Panc1 (cell line): ENCODE results near the gene LRRC36. TPM values are rescaled to one million over a fixed set of nuclear protein-coding genes. Genes with fewer than 3 reads are reported as not detected.

Experiments
- ATAC-seq: fragments of 200-7000 bp; cut with Tn5 transposase; 2 replicates; pipeline ENCODE4 v1.9.1; 2020; ENCODE audit warnings: mild to moderate bottlenecking, moderate library complexity
- BruUV-seq: library from RNA; stranded (reverse); fragments of 400-500 nt; replicated peaks from 2 replicates; lab custom pipeline; 2021; lab: Mats Ljungman, UMichigan
- CTCF ChIA-PET: fragments of 300-600 bp; sonication (Branson Sonifier 250); formaldehyde crosslinking; loops from one replicate; lab custom pipeline; 2022; ENCODE audit warnings: antibody characterized with exemption; lab: Charles Lee
- POLR2A ChIA-PET: fragments of 300-600 bp; sonication (Branson Sonifier 250); formaldehyde crosslinking; loops from one replicate; lab custom pipeline; 2022; ENCODE audit warnings: antibody characterized with exemption; lab: Charles Lee
- DNase-seq: peaks from one replicate; pipeline ENCODE4 v3.0.0-alpha.2; 2010; ENCODE audit warnings: low read depth, low spot score
- H3K27ac ChIP-seq: 2 replicates; pipeline ENCODE4 v1.5.1; 2011; ENCODE audit warnings: mild to moderate bottlenecking, low read length, inconsistent platforms
- H3K27me3 ChIP-seq: fragments of 200-500 bp; sonication (Bioruptor generic); 2 replicates; pipeline ENCODE4 v1.6.0; 2014; ENCODE audit warnings: low read length, inconsistent platforms; ENCODE audit not compliant: control insufficient read depth, insufficient read depth
- H3K36me3 ChIP-seq: fragments of 200-500 bp; sonication (Bioruptor generic); 2 replicates; pipeline ENCODE4 v1.5.1; 2014; ENCODE audit warnings: inconsistent platforms, mild to moderate bottlenecking, low read length, moderate library complexity; ENCODE audit not compliant: control insufficient read depth, insufficient read depth
- H3K4me1 ChIP-seq: 2 replicates; pipeline ENCODE4 v1.5.1; 2011; ENCODE audit warnings: inconsistent platforms, mild to moderate bottlenecking, low read length, moderate library complexity; ENCODE audit not compliant: control insufficient read depth, insufficient read depth
- H3K4me3 ChIP-seq, 2 experiments: 2 replicates each; pipeline ENCODE4 v1.5.1; 2011 to 2012; ENCODE audit warnings: low read depth in 2 of 2, low read length in 2 of 2, mild to moderate bottlenecking in 2 of 2, inconsistent platforms in 1 of 2, moderate library complexity in 1 of 2
- H3K9me3 ChIP-seq: fragments of 200-500 bp; sonication (Bioruptor generic); 2 replicates; pipeline ENCODE4 v1.5.1; 2014; ENCODE audit warnings: low read depth, mild to moderate bottlenecking, inconsistent platforms, low read length, moderate library complexity; ENCODE audit not compliant: control insufficient read depth, insufficient read depth
- CTCF ChIP-seq: fragments of 450-650 bp; IDR thresholded peaks from 2 replicates; pipeline ENCODE4 v1.5.1; 2017; ENCODE audit warnings: mild to moderate bottlenecking
- POLR2AphosphoS5 ChIP-seq: IDR thresholded peaks from 2 replicates; pipeline ENCODE4 v1.6.1; 2012; ENCODE audit warnings: mild to moderate bottlenecking, low read depth, low read length, moderate library complexity
- REST ChIP-seq, 2 experiments: IDR thresholded peaks; 2 replicates each; pipeline ENCODE4 v1.6.1; 2011 to 2012; ENCODE audit warnings: low read depth in 2 of 2, control low read depth in 1 of 2, low read length in 1 of 2, mild to moderate bottlenecking in 1 of 2, moderate library complexity in 1 of 2; ENCODE audit not compliant: insufficient read depth in 1 of 2
- SIN3A ChIP-seq: IDR thresholded peaks from 2 replicates; pipeline ENCODE4 v1.6.1; 2012; ENCODE audit warnings: low read depth, mild to moderate bottlenecking, low read length, moderate library complexity, borderline replicate concordance; ENCODE audit not compliant: insufficient read depth
- TCF7L2 ChIP-seq: IDR thresholded peaks from 2 replicates; pipeline ENCODE4 v1.6.1; 2011; ENCODE audit warnings: mild to moderate bottlenecking, low read depth, low read length, inconsistent platforms
- in situ Hi-C: cut with HindIII; loops from 2 replicates; pipeline ENCODE4 v1.10.0; 2016; ENCODE audit warnings: low sequenced_read_pairs, low pct_unique_long_range_greater_than_20kb
- intact Hi-C: fragments of 100-400 bp; cut with micrococcal nuclease; formaldehyde crosslinking; loops from one replicate; pipeline ENCODE4 v1.10.0; 2022; ENCODE audit not compliant: unreplicated experiment
- total RNA-seq: library from RNA; stranded (reverse); gene quantifications from one replicate; pipeline ENCODE4 v1.2.1, GENCODE V29; 2021; ENCODE audit not compliant: unreplicated experiment

The LRRC36 gene
- total RNA-seq, 1 experiment from 2014 or later, result 0.54 TPM

- Histone ChIP-seq H3K27me3 (no peaks in the 10 kb centered on the region), H3K36me3 (no peaks in the 10 kb centered on the region), H3K27ac (no peak overlapping the region), H3K4me3 (no peak overlapping the region), H3K4me1 (no peaks in the 10 kb centered on the region), H3K9me3 (no peaks in the 10 kb centered on the region)
- CTCF ChIA-PET, result interaction anchor here (0.6 kb wide), 1 partner anchor 112 kb away, joined by 6 read pairs; no protein-coding TSS in a partner anchor
- ATAC-seq, result no peak
- intact Hi-C loops (no loop called here), in situ Hi-C loops (no loop called here)
- no peak for DNase-seq
- BruUV-seq, result no TSS peak
- POLR2A ChIA-PET, result no interaction called here
- TF ChIP-seq REST (IDR thresholded peaks at IDR 0.05; ENCODE audit: insufficient read depth in 1 of 2, low read depth in 2 of 2, low read length in 1 of 2), result no peak
- no peak; the same call in 1 of the 2 replicates for TF ChIP-seq CTCF
- TF ChIP-seq POLR2AphosphoS5, result no peak
- no peak for TF ChIP-seq SIN3A
- TF ChIP-seq TCF7L2, result no peak
Measured at GRCh38 chr16:67407788-67408452, 81.3 kb downstream of the LRRC36 start.

- in situ Hi-C loops, result no loop called here
- intact Hi-C loops, result no loop called here
- H3K4me3 ChIP-seq, result no peak overlapping the region
- no peaks in the 10 kb centered on the region for H3K36me3 ChIP-seq
- H3K27ac ChIP-seq, result no peak overlapping the region
- no peaks in the 10 kb centered on the region for H3K27me3 ChIP-seq
- BruUV-seq, result no TSS peak
- no peak for TF ChIP-seq POLR2AphosphoS5
- no peak for TF ChIP-seq TCF7L2
- no peak for TF ChIP-seq SIN3A
- TF ChIP-seq CTCF, result no peak
- no peak for TF ChIP-seq REST (IDR thresholded peaks at IDR 0.05; ENCODE audit: insufficient read depth in 1 of 2, low read depth in 2 of 2, low read length in 1 of 2)
- ATAC-seq, result no peak
- ChIA-PET POLR2A (no interaction called here), CTCF (interaction anchor here (0.6 kb wide), 1 partner anchor 53 kb away, joined by 4 read pairs; no protein-coding TSS in a partner anchor)
- DNase-seq, result no peak
- H3K9me3 ChIP-seq, result no peaks in the 10 kb centered on the region
- no peaks in the 10 kb centered on the region for H3K4me1 ChIP-seq
Measured at GRCh38 chr16:67409631-67410030, 83.0 kb downstream of the LRRC36 start.
